GM18909 (cell line): Measurements from ENCODE around the gene EEF1AKMT3.
A peak's percentile ranks its signal among the peaks of the same experiment; 100 is the strongest.

Experiments
- ATAC-seq: cut with Tn5 transposase; IDR thresholded peaks from one replicate; pipeline ENCODE4 v1.9.1; 2021; ENCODE audit warnings: mild to moderate bottlenecking; ENCODE audit not compliant: unreplicated experiment, poor library complexity

The EEF1AKMT3 gene

DNA sequence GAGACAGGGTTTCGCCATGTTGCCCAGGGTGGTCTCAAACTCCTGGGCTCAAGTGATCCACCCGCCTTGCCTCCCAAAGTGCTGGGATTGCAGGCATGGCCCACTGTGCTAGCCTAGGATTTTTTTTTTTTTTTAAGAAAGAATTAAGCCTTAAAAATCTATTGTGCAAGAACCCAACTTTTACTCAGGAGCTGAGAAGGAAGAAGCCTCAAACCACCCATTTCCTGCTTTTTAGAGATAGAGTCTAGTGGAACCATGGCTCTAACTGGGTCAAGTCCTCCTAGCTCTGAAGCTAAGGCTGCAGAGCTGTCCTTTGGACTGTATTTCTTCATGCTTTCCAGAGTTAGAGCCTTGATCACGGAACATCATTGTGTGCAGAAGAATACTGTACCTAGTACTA lies 8.8 kb downstream of the EEF1AKMT3 start:
- no peak for ATAC-seq

GRCh38 chr12:57781801-57782200 lies 9.4 kb downstream of the EEF1AKMT3 start:
- ATAC-seq = no peak

GRCh38 chr12:57782243-57782607 lies 9.8 kb downstream of the EEF1AKMT3 start:
- ATAC-seq = no peak

DNA sequence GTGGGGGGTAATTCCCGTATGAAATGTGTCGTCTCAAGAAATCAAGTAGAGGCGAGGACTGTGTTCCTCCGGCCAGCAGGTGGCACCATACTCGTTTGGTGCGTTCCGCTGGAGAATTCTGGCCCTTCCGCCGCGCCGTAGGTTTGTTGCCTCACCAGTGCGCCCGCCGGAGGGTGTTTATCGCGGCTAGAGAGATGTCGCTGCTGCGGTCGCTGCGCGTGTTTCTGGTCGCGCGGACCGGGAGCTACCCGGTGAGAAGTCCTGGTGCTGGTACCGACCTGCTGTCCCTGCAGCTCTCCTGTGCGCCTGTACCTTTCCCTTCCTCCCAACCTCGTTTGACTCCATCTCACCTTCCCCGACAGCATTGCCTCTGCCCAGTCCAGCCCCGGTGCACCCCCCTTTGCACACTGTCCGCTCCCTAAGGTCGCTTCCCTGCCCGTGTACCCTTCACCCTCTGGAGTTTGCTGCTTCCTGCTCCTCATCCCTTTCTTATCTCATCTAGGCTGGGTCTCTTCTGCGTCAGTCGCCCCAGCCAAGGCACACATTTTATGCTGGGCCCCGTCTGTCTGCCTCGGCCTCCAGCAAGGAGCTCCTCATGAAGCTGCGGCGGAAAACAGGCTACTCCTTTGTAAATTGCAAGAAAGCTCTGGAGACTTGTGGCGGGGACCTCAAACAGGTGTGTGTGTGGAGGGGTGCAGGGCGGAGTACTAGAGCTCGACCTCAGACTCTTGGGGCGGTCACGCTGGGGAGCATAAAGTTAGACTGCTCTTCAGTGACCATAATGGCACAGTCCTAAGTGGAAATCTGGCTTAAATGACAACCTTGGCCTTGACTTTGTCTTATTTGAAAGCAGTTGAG lies 10.4 kb downstream of the EEF1AKMT3 start, which contains the start of gene TSFM:
TSS of gene TSFM (plus strand) at position 180 of the 858 bp plus-strand sequence. CDS start at position 195, 15 bp downstream.
- peak; percentile 90 for ATAC-seq

- ATAC-seq = no peak
Measured at GRCh38 chr12:57783466-57783801, 11.0 kb downstream of the EEF1AKMT3 start.

- ATAC-seq = no peak
Measured at GRCh38 chr12:57783861-57784260, 11.4 kb downstream of the EEF1AKMT3 start.

DNA sequence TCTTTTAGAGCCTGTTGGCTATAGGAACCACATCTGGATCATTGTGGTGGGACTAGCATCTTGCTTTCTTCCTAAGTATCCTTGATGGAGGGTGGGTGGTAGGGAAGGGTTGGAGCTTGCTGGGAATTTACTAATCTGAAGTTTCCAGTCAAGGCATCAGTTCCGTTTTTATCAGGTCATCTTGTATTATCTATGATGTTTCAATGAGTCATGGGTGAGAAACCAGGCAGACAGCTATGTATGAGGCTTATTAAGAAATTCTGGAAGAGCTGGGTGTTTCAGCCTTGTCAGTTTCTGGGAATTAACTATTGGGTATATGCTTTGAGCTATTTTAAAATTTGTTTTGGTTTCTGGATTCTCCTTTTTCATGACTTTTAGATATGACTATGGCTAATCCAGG lies 21.5 kb downstream of the EEF1AKMT3 start:
- no peak for ATAC-seq

DNA sequence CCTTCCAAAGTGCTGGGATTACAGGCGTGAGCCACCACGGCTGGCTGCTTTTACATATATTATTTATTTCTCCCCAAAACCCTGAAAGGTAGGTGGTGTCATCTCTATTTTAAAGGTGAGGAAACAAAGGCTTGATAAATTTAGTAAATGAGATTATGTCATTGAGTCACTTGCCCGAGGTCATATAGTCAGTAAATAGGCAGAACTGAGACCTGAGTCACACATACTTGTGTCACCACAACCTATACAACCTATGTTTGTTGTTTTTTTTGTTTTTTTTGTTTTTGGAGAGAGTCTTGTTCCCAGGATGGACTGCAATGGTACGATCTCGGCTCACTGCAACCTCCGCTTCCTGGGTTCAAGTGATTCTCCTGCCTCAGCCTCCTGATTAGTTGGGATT lies 22.9 kb downstream of the EEF1AKMT3 start:
- no peak for ATAC-seq

DNA sequence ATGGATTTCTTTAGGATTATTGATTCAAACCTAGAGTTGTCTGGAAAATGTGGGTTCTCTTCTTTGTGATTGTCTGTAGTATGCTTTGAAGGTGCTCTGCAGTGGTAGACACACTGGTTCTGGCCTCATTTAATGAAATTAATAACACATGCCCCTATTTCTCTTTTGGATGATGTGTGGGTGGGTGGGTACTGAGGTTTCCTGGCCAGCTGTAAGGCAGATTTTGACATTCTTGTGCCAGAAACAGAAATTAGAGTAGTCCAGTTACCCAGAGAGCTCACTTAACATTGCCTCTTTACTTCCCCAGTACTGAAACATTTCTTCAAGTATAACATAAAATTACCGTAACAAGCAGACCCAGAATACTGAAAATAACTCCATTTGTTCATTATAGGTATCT lies 24.6 kb downstream of the EEF1AKMT3 start:
- no peak for ATAC-seq

GRCh38 chr12:57797933-57798332 lies 25.5 kb downstream of the EEF1AKMT3 start:
- ATAC-seq = no peak

- no peak for ATAC-seq
Measured at GRCh38 chr12:57800965-57801364, 28.6 kb downstream of the EEF1AKMT3 start.

DNA sequence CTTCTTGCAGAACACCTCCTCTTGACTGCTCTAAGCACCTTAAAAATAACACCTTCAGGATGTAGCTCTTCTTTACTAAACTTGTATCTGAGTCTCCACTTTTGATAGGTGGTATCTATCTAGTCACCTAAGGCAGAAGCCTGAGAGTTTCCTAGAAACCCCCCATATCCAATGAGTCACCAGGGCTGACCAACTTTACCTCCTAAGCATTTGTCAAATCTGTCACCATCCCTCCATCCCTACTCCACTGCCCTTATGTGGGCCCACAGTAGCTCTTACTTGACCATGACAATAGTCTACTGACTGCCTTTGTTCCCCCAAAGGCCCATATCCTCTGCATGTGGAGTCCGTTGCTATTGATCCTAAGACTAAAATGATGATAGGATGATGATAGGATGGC lies 30.2 kb downstream of the EEF1AKMT3 start:
- ATAC-seq = no peak

DNA sequence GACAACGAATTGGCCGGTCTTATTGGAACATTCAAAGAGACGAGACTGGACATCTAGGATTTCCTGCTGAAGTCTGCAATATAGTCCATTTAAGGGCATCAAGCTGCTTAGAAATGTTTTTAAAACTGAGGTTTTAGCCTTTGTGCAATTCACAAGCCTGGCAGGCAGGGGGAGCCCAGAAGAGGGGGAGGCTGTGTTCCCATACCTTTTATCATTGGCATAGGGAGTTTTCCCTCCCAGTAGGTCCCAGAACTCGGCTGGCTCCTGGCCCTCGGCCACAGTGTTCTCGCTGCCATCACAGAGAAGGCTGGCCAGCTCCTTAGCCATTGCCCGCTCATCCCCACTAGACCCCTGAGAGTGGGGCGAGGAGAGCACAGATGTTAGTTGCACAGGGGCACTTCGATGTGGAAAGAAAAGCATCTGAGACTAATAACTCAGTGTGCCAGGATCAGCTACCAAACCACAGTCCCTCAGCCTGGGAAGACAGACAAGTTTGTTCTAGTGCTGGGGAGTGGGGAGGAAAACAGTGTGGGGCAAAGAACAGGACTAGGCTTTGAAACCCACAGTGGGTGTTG lies 31.0 kb downstream of the EEF1AKMT3 start:
- no peak for ATAC-seq

DNA sequence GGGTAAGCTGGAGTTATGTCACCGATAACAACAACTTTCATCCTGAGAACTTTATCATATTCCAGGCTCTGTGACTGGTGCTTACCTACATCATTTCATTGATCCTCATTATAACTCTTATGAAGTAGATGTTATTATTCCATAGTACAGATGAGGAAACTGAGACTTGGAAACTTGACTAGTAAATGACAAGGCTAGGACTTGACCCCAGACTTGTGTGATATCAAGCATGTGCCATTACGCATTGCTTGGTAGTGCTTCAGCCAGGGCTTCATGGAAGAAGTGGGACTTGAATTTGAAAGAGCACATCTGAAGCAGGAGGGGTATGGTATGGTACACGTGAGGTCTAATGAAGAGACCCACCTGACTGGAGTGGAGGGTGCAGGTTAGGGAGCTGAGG lies 34.3 kb downstream of the EEF1AKMT3 start:
- ATAC-seq = no peak

DNA sequence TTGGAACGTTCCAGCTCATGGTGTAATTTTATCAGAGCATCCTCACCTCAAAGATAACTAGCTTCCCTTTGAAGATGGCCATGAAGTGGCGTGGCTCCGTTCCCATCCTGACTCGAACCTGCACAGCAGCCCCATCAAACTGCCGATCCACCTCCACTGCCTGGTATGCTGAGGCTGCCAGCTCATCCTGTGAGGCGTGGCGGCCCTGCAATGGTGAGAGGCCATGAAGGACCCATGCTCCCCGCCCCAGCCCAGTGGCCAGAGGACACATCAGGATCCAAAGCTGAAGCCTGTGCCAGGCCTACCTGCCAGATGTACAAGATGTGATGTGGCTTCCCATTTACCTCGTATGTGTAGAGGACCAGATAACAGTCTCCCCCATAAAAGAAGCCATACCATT lies 34.9 kb downstream of the EEF1AKMT3 start:
- no peak for ATAC-seq

- no peak for ATAC-seq
Measured at GRCh38 chr12:57808351-57808750, 35.9 kb downstream of the EEF1AKMT3 start.

DNA sequence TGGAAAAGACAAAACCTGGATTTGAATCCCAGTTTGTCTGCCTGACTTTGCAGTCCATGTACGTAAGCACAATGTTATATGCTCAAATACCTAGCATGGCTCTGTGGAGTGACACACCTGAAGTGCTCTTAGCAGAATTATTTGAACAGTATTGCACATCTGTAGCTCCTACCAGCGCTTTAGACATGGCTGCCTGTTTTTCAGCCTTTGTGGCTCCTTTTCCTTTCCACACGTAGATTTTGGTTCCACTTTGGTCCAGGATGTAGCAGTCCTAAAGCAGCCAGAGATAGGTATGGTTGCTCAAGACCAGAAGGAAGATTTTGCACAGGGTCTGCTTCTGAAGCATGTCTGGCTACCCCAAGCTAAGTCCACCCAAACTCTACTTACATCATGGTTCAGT lies 37.0 kb downstream of the EEF1AKMT3 start:
- no peak for ATAC-seq

- no peak for ATAC-seq
Measured at GRCh38 chr12:57810450-57810849, 38.0 kb downstream of the EEF1AKMT3 start.

- ATAC-seq = no peak
Measured at GRCh38 chr12:57811028-57811755, 38.8 kb downstream of the EEF1AKMT3 start.

DNA sequence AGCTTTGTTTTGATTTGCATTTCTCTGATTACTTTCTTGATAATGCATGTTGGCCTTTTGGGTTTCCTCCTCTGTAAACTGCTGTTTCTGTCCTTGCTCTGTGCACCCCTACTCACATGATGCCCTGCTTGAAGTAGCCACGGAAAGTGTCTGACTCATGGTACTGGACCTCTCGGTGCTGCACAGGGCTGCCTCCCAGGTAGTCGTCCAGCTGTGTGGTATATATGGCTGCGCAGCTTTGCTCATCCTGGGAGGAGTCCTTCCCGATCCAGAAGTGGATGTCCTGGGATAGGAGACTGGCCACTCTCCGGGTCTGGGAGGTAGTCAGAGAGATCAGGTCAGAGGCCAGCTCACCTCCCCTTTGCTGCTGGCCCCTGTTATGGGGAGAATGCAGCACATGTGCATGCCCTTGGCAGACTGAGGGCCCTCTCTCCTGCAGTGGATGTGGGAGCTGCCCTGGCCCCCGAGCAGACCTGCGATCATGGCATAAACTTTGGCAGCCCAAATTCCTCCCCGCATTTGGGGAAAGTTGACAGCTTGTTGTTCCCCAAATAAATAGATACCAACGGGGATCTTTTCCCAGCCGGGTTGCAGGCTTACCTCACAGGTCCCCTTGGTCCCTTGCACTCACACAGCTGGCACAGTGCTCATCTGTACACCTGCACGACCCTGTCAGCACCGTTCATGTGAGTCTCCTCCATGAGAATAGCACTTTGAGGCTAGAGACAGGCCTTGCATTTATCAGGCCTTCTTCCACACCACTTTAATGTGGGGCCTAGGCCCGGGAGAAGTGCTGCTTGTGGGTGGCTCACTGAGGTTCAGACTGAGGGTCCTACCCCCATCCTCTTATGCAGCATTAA lies 40.9 kb downstream of the EEF1AKMT3 start:
- no peak for ATAC-seq
